GM12872 (cell line): Measurements from ENCODE around the gene SPSB4.

Experiments used
- TF ChIP-seq, protein P1 (sequence below): IDR thresholded peaks from 3 replicates; pipeline ENCODE4 v1.5.1; 2011; ENCODE audit warnings: low read depth, mild to moderate bottlenecking, low read length, moderate library complexity; ENCODE audit not compliant: insufficient read depth

The SPSB4 gene

DNA sequence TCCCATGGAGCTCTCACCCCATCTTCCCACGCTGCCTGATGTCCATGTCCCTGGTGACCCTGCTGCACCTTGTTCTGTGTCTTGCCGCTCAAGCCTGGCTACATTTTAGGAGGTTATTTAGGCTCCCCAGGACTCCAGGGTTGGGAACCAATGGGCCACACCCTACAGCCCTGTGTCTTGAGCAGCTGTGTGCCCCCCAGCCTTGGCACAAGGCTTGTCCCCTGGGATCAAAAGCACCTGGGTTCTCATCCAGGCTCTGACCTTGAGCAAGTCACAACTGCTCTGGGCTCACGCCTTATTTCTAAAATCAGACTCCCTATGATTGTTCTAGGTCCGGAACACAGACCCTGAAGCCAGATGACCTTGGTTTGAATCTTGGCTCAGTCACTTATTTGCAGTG lies 14.1 kb downstream of the SPSB4 start:
- TF ChIP-seq, protein P1, sequence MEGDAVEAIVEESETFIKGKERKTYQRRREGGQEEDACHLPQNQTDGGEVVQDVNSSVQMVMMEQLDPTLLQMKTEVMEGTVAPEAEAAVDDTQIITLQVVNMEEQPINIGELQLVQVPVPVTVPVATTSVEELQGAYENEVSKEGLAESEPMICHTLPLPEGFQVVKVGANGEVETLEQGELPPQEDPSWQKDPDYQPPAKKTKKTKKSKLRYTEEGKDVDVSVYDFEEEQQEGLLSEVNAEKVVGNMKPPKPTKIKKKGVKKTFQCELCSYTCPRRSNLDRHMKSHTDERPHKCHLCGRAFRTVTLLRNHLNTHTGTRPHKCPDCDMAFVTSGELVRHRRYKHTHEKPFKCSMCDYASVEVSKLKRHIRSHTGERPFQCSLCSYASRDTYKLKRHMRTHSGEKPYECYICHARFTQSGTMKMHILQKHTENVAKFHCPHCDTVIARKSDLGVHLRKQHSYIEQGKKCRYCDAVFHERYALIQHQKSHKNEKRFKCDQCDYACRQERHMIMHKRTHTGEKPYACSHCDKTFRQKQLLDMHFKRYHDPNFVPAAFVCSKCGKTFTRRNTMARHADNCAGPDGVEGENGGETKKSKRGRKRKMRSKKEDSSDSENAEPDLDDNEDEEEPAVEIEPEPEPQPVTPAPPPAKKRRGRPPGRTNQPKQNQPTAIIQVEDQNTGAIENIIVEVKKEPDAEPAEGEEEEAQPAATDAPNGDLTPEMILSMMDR = no peak

DNA sequence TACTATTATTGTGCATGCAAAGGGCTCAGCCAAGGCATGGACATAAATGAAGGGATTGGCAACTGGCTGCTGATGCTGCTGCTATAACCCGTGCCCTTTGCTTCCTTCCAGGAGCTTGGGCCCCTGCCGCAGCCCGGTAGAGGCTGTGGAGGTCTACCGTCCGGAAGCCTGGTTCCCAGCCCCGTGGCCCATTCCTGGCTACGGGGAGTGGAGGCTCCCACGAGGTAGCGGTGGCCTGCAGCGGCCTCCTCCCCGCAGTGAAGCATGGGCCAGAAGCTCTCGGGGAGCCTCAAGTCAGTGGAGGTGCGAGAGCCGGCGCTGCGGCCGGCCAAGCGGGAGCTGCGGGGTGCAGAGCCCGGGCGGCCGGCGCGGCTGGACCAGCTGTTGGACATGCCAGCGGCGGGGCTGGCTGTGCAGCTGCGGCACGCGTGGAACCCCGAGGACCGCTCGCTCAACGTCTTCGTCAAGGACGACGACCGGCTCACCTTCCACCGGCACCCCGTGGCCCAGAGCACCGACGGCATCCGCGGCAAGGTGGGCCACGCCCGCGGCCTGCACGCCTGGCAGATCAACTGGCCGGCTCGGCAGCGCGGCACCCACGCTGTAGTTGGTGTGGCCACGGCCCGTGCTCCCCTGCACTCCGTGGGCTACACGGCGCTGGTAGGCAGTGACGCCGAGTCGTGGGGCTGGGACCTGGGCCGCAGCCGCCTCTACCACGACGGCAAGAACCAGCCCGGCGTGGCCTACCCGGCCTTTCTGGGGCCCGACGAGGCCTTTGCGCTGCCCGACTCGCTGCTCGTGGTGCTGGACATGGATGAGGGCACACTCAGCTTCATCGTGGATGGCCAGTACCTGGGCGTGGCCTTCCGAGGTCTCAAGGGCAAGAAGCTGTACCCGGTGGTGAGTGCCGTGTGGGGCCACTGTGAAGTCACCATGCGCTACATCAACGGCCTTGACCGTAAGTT lies 15.0 kb downstream of the SPSB4 start:
- TF ChIP-seq, protein P1 = no peak

DNA sequence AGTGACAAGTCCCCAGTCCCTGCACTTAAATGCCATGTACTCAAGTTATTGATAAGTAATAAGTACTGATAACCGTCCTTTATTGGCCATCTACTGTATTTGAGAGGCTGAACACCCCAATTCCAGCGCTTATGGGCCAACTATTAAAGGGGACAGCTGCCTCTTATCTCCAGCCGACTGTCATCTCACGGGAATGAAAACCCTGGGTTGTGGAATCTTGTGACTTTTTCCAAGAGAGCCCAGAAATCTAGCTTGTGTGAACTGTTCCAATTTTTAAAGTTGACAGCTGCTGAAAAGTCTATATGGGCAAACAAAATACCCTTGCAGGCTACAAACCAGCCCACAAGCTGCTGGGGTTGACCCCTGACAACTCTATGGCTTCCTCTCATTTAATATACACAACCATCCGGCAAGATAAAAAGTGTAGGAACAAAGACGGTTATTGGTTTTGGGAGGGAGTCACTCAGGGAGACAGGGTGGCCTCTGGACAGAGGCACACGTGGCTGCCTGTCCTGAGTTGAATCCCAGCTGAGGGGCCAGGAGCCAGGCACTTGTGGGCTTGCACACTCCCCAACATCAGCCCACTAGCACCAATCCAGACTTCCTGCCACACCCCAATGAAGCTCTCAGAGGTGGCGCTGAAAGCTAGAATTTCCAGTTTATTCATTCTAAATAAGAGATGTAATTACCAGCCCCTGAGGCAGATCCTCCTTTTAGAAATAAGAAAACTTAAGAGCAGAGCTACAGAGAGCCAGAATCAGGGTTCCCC lies 16.2 kb downstream of the SPSB4 start:
- TF ChIP-seq, protein P1 = no peak

DNA sequence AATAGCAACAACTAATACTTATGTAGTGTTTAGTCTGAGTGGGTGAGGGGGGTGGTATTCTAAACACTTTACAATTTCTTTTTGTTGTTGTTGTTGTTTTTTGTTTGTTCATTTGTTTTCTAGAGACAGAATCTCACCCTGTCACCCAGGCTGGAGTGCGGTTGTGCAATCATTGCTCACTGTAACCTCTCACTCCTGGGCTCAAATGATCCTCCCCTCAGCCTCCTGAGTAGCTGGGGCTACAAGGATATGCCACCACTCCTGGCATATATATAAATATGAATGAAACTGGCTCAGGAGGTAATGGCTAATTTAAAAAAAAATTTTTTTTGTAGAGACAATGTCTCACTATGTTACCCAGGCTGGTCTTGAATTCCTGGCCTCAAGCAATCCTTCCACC lies 19.1 kb downstream of the SPSB4 start:
- TF ChIP-seq, protein P1 = no peak

- TF ChIP-seq, protein P1 = no peak
Observed at GRCh38 chr3:141070727-141071357, 19.7 kb downstream of the SPSB4 start.

DNA sequence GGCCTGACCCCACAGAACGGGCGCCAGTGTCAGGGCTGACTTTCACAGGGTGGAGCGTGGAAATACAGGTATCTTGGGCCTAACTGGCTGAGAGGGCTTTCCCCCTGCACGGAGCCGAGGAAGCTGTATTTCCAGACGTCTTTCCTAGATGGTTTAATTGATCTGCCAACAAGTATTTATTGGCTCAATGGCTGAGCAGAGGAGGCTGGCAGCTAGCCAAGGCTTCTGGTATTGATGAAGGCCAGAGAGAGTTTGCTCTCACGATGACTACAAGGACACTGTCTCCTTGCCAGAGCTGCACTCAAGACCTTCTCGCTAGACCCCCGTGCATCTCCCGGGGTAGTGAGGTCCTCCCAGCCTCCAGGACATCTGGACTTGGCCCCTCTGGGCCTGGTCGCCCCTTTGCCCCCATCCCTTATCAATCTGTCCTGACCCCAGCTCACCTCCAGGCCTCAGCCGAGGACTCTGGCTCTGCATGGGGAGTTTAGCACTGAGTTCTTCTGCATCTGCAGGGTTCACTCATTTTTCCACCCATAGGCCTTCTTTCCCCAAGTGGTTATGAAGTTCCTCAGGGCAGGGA lies 20.6 kb downstream of the SPSB4 start:
- TF ChIP-seq, protein P1 = no peak
